Suprapubic skin (tissue), 4 donors: ENCODE data around the gene CBR1.

Source experiments
- CTCF ChIP-seq, 2 donors: fragments of 200-600 bp in 1 of 2; fragments of 450-650 bp in 1 of 2; sonication (generic) in 1 of 2; IDR thresholded peaks; one replicate each; pipeline ENCODE4 v1.5.1; 2016 to 2019; ENCODE audit warnings: antibody characterized with exemption in 2 of 2, mild to moderate bottlenecking in 1 of 2, moderate library complexity in 1 of 2
- EP300 ChIP-seq: sonication (generic); formaldehyde crosslinking; IDR thresholded peaks from one replicate; pipeline ENCODE4 v1.6.1; 2017; ENCODE audit warnings: antibody characterized with exemption
- POLR2A ChIP-seq, 2 donors: fragments of 450-650 bp; IDR thresholded peaks; one replicate each; pipeline ENCODE4 v1.6.1; 2017; ENCODE audit warnings: antibody characterized with exemption in 2 of 2, mild to moderate bottlenecking in 2 of 2, moderate library complexity in 2 of 2
- POLR2AphosphoS5 ChIP-seq, 3 donors: sonication (generic); formaldehyde crosslinking; IDR thresholded peaks; one replicate each; pipeline ENCODE4 v1.6.1; 2017; ENCODE audit warnings: antibody characterized with exemption in 3 of 3

DNA sequence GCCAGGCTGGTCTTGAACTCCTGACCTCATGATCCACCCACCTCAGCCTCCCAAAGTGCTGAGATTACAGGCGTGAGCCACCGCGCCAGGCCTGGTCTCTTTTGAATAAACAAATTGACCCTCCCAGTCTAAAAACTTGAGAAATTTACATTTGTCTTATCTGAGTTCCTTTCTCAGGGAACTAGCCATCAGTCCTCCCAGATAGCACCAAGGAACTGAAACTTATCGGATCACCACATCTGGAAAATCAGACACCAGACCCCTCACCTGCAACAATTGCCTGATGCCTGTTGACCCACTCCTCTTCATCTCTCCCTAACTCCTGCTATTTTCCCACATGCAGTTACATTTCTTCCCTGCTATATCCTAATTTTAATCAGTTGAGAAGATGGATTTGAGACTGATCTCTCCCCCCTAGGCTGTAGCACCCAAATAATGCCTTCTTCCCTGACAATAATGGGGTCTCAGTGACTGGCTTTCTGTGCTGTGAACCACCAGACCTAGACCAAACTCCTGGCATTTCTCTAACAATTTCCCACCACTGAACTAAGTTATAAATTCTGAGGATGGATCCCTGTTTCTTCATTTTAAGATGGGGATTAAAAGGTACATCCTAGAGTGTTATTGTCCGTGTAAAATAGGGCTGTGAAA is 951 bp upstream of the CBR1 start:
- TF ChIP-seq CTCF (IDR thresholded peaks at IDR 0.05) = no peak
- TF ChIP-seq POLR2AphosphoS5 (IDR thresholded peaks at IDR 0.05) = no peak
- no peak for TF ChIP-seq POLR2A (IDR thresholded peaks at IDR 0.05)
- no peak for TF ChIP-seq EP300
